ENCODE measurements around the gene OPN1MW3.
"Not testable (repeated sequence)": the region's sequence is repeated elsewhere in the genome, so short reads cannot be mapped to it uniquely, and the experiment has no call there.

Gene OPN1MW3

GRCh38 chrX:154298312-154298711 is 40.9 kb downstream of the OPN1MW3 start:
- DNase-seq, result no peak

GRCh38 chrX:154300816-154301215 is 43.4 kb downstream of the OPN1MW3 start:
- no peak for DNase-seq

- not testable (repeated sequence) for DNase-seq
Observed at GRCh38 chrX:154302998-154303397, 45.6 kb downstream of the OPN1MW3 start.

- no peak for DNase-seq
Observed at GRCh38 chrX:154303476-154303875, 46.1 kb downstream of the OPN1MW3 start.

GRCh38 chrX:154304846-154305245 is 47.5 kb downstream of the OPN1MW3 start:
- no peak for DNase-seq

- no peak for DNase-seq
Observed at GRCh38 chrX:154305541-154306205, 48.3 kb downstream of the OPN1MW3 start.

- no peak for DNase-seq
Observed at GRCh38 chrX:154307202-154307601, 49.8 kb downstream of the OPN1MW3 start.

GRCh38 chrX:154308108-154308946 is 50.9 kb downstream of the OPN1MW3 start:
- no peak for DNase-seq

GRCh38 chrX:154309041-154309775 is 51.8 kb downstream of the OPN1MW3 start:
- DNase-seq, result no peak

GRCh38 chrX:154310616-154311536 is 53.5 kb downstream of the OPN1MW3 start:
- DNase-seq, result no peak

- DNase-seq, result no peak
Observed at GRCh38 chrX:154312116-154312515, 54.7 kb downstream of the OPN1MW3 start.

GRCh38 chrX:154313147-154313546 is 55.8 kb downstream of the OPN1MW3 start:
- DNase-seq, result no peak

GRCh38 chrX:154315416-154315815 is 58.0 kb downstream of the OPN1MW3 start:
- no peak for DNase-seq

GRCh38 chrX:154317391-154317995 is 60.1 kb downstream of the OPN1MW3 start:
- DNase-seq, result no peak

- DNase-seq, result no peak
Observed at GRCh38 chrX:154320406-154320805, 63.0 kb downstream of the OPN1MW3 start.

Measured in NCI-H2171 (cell line).